Loucy (cell line): ENCODE measurements around the gene GDPD1.

Source experiments
- H2AFZ ChIP-seq: fragments of 200-600 bp; sonication (generic); 2 replicates; pipeline ENCODE4 v1.6.0; 2016; ENCODE audit warnings: antibody characterized with exemption, mild to moderate bottlenecking, low read length, moderate library complexity
- H3F3A ChIP-seq: fragments of 200-600 bp; 2 replicates; pipeline ENCODE4 v1.6.0; 2016; ENCODE audit warnings: antibody characterized with exemption, low read depth, mild to moderate bottlenecking
- H3K27me3 ChIP-seq: fragments of 200-600 bp; sonication (generic); 2 replicates; pipeline ENCODE4 v1.6.1; 2014; ENCODE audit warnings: low read length, mild to moderate bottlenecking; ENCODE audit not compliant: insufficient read depth, poor library complexity, severe bottlenecking
- H3K36me3 ChIP-seq: fragments of 200-600 bp; sonication (generic); 2 replicates; pipeline ENCODE4 v1.6.1; 2016; ENCODE audit warnings: low read length; ENCODE audit not compliant: insufficient read depth
- H3K4me1 ChIP-seq: fragments of 200-600 bp; sonication (generic); 2 replicates; pipeline ENCODE4 v1.5.1; 2014; ENCODE audit warnings: low read length, mild to moderate bottlenecking; ENCODE audit not compliant: insufficient read depth, poor library complexity, severe bottlenecking
- H3K4me2 ChIP-seq: fragments of 200-600 bp; sonication (generic); 2 replicates; pipeline ENCODE4 v1.6.0; 2014; ENCODE audit warnings: antibody characterized with exemption, low read length, low read depth, mild to moderate bottlenecking; ENCODE audit not compliant: poor library complexity, severe bottlenecking
- H3K4me3 ChIP-seq: fragments of 200-600 bp; sonication (generic); 2 replicates; pipeline ENCODE4 v1.5.1; 2014; ENCODE audit warnings: low read length, mild to moderate bottlenecking, mixed read lengths; ENCODE audit not compliant: poor library complexity, severe bottlenecking
- H3K79me2 ChIP-seq: fragments of 200-600 bp; sonication (generic); 2 replicates; pipeline ENCODE4 v1.6.1; 2014; ENCODE audit warnings: low read length; ENCODE audit not compliant: insufficient read depth
- H3K9ac ChIP-seq: fragments of 200-600 bp; sonication (generic); 2 replicates; pipeline ENCODE4 v1.6.0; 2014; ENCODE audit warnings: mild to moderate bottlenecking, low read depth, low read length, moderate library complexity; ENCODE audit not compliant: poor library complexity, severe bottlenecking
- H3K9me2 ChIP-seq: fragments of 200-600 bp; sonication (generic); replicated peaks from 2 replicates; pipeline ENCODE4 v1.6.1; 2016; ENCODE audit warnings: low read depth, low read length, mixed read lengths
- H3K9me3 ChIP-seq: fragments of 200-600 bp; sonication (generic); 2 replicates; pipeline ENCODE4 v1.6.1; 2014; ENCODE audit warnings: mild to moderate bottlenecking, antibody characterized with exemption, low read length, low read depth; ENCODE audit not compliant: insufficient read depth
- H4K20me1 ChIP-seq: fragments of 200-600 bp; sonication (generic); 2 replicates; pipeline ENCODE4 v1.6.0; 2014; ENCODE audit warnings: antibody characterized with exemption, low read length, mild to moderate bottlenecking; ENCODE audit not compliant: insufficient read depth, poor library complexity, severe bottlenecking
- CTCF ChIP-seq: fragments of 200-600 bp; sonication (generic); conservative IDR thresholded peaks from 2 replicates; pipeline ENCODE4 v1.5.1; 2014; ENCODE audit warnings: mild to moderate bottlenecking, antibody characterized with exemption, low read length
- EZH2phosphoT487 ChIP-seq: fragments of 200-600 bp; IDR thresholded peaks from 2 replicates; pipeline ENCODE4 v1.6.1; 2018; ENCODE audit warnings: antibody characterized with exemption, mild to moderate bottlenecking, moderate library complexity, borderline replicate concordance

Gene GDPD1

GRCh38 chr17:59190806-59191205 lies 29.5 kb upstream of the GDPD1 start:
- Histone ChIP-seq H3K9ac (no peak overlapping the region), H3K36me3 (peaks cover 89% of the 10 kb centered on the region; the same call in 1 of the 2 replicates), H3F3A (no peaks in the 10 kb centered on the region), H3K9me3 (no peaks in the 10 kb centered on the region), H3K27me3 (no peaks in the 10 kb centered on the region), H3K9me2 (no peaks in the 10 kb centered on the region), H2AFZ (no peak overlapping the region), H4K20me1 (no peaks in the 10 kb centered on the region), H3K79me2 (no peaks in the 10 kb centered on the region), H3K4me2 (no peak overlapping the region), H3K4me1 (no peaks in the 10 kb centered on the region), H3K4me3 (no peak overlapping the region)
- TF ChIP-seq CTCF (no peak), EZH2phosphoT487 (no peak)

GRCh38 chr17:59193336-59193862 lies 26.9 kb upstream of the GDPD1 start:
- Histone ChIP-seq H3F3A (no peaks in the 10 kb centered on the region), H3K9ac (no peak overlapping the region), H3K36me3 (peaks cover 87% of the 10 kb centered on the region; the same call in 1 of the 2 replicates), H3K9me3 (no peaks in the 10 kb centered on the region), H2AFZ (no peak overlapping the region), H3K79me2 (no peaks in the 10 kb centered on the region), H3K27me3 (no peaks in the 10 kb centered on the region), H3K9me2 (no peaks in the 10 kb centered on the region), H3K4me1 (no peaks in the 10 kb centered on the region), H3K4me3 (no peak overlapping the region), H4K20me1 (no peaks in the 10 kb centered on the region), H3K4me2 (no peak overlapping the region)
- TF ChIP-seq CTCF = no peak
- no peak for TF ChIP-seq EZH2phosphoT487

GRCh38 chr17:59199398-59199797 lies 20.9 kb upstream of the GDPD1 start:
- TF ChIP-seq CTCF (no peak), EZH2phosphoT487 (no peak)
- no peaks in the 10 kb centered on the region for H3F3A ChIP-seq
- H3K4me3 ChIP-seq = no peak overlapping the region
- no peaks in the 10 kb centered on the region for H4K20me1 ChIP-seq
- no peaks in the 10 kb centered on the region for H3K9me2 ChIP-seq
- peaks cover 90% of the 10 kb centered on the region; the same call in 1 of the 2 replicates for H3K36me3 ChIP-seq
- H3K9ac ChIP-seq = no peak overlapping the region
- no peaks in the 10 kb centered on the region for H3K9me3 ChIP-seq
- H3K4me1 ChIP-seq = no peaks in the 10 kb centered on the region
- H3K27me3 ChIP-seq = no peaks in the 10 kb centered on the region
- H2AFZ ChIP-seq = no peak overlapping the region
- no peak overlapping the region for H3K4me2 ChIP-seq
- H3K79me2 ChIP-seq = no peaks in the 10 kb centered on the region
